ENCODE measurements around the gene ANKHD1. TPM values are rescaled to one million over a fixed set of nuclear protein-coding genes. Genes with fewer than 3 reads are reported as not detected.

Gene ANKHD1
- total RNA-seq, 1 experiment from 2014 or later, result 47.9 TPM

- in situ Hi-C loops (cut with HindIII; ENCODE audit: low sequenced_read_pairs), result no loop called here
- DNase-seq (ENCODE audit: low spot score), result no peak
These were observed 152.8 kb downstream of the ANKHD1 start for GRCh38 chr5:140554454-140554853.

GRCh38 chr5:140555747-140556312 is 154.2 kb downstream of the ANKHD1 start:
- DNase-seq (ENCODE audit: low spot score), result no peak
- in situ Hi-C loops (cut with HindIII; ENCODE audit: low sequenced_read_pairs), result no loop called here

GRCh38 chr5:140556438-140556837 is 154.8 kb downstream of the ANKHD1 start:
- in situ Hi-C loops (cut with HindIII; ENCODE audit: low sequenced_read_pairs), result no loop called here
- no peak for DNase-seq (ENCODE audit: low spot score)

DNA sequence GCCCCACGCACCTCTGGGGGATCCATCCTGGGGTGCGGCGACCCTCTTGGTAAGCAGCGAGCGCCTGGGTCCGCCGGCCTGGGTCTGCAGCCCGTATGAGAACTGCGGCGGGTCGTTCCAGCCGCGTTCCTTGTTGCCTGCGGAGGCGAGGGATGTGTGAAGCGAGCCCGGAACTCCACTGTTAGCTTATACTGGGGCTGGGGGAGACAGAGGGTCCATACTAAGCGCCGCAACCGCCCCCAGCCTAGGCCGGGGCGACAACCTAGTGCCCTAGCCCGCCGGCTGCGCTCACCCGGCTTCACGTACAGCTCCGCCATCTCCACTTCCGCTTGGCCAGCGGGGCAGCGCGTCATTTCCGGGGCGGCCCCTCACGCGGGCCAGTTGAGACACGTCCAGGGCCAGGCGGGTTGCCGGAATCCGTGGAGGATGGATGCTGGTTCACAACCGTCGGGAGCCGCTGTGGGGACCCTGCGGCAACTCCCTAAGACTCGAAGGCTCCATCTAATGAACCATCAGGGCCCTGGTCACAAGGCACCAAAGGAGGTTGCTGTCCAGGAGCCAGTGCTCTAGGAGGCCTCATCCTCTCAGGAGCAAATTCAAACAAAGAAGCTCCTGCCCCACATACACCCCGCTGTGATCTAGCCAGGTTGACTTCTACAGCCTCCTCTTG is 155.6 kb downstream of the ANKHD1 start, which contains the start of gene SRA1:
Gene SRA1, minus strand, starts transcription at position 338 of the 670 bp plus-strand sequence. Its CDS starts 21 bp downstream, at position 317.
- peak; percentile 92 for DNase-seq (ENCODE audit: low spot score)
- in situ Hi-C loops (cut with HindIII; ENCODE audit: low sequenced_read_pairs), result no loop called here

- in situ Hi-C loops (cut with HindIII; ENCODE audit: low sequenced_read_pairs), result no loop called here
- DNase-seq (ENCODE audit: low spot score), result no peak
These were observed 156.3 kb downstream of the ANKHD1 start for GRCh38 chr5:140557965-140558364.

DNA sequence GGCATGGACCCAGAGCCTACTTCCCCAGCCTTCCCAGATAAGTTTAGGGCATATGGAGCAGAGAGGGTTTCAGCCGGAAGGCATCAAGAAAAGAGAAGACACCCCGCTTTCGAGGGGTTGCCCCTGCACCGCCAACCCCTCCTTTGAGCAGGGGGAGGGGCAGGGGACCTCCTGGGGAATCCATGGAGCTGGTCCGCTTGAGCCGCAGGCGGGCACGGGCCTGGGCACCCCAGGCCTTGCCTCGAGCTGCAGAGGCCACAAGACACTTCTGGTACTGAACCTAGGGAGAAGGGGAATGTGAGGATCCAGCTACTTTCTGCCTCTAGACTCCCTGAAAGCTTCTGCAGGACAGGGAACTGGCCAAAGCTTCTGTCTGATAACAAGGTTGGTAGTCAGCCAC is 156.9 kb downstream of the ANKHD1 start:
- in situ Hi-C loops (cut with HindIII; ENCODE audit: low sequenced_read_pairs), result no loop called here
- no peak for DNase-seq (ENCODE audit: low spot score)

- no peak for DNase-seq (ENCODE audit: low spot score)
- in situ Hi-C loops (cut with HindIII; ENCODE audit: low sequenced_read_pairs), result no loop called here
These were observed 158.6 kb downstream of the ANKHD1 start for GRCh38 chr5:140560227-140560626.

GRCh38 chr5:140561753-140562523 is 160.3 kb downstream of the ANKHD1 start:
- in situ Hi-C loops (cut with HindIII; ENCODE audit: low sequenced_read_pairs), result no loop called here
- DNase-seq (ENCODE audit: low spot score), result no peak

- peak; percentile 55 for DNase-seq (ENCODE audit: low spot score)
- in situ Hi-C loops (cut with HindIII; ENCODE audit: low sequenced_read_pairs), result no loop called here
These were observed 162.0 kb downstream of the ANKHD1 start for GRCh38 chr5:140563596-140563995.

- peak; percentile 99 for DNase-seq (ENCODE audit: low spot score)
- in situ Hi-C loops (cut with HindIII; ENCODE audit: low sequenced_read_pairs), result no loop called here
These were observed 162.8 kb downstream of the ANKHD1 start, which contains the start of the genes APBB3 and SLC35A4 for GRCh38 chr5:140564196-140565023. APBB3 (minus strand) TSS chr5:140564598; CDS start chr5:140564245, 353 bp downstream. SLC35A4 (plus strand) TSS chr5:140564828; CDS start chr5:140567170, 2,342 bp downstream.

DNA sequence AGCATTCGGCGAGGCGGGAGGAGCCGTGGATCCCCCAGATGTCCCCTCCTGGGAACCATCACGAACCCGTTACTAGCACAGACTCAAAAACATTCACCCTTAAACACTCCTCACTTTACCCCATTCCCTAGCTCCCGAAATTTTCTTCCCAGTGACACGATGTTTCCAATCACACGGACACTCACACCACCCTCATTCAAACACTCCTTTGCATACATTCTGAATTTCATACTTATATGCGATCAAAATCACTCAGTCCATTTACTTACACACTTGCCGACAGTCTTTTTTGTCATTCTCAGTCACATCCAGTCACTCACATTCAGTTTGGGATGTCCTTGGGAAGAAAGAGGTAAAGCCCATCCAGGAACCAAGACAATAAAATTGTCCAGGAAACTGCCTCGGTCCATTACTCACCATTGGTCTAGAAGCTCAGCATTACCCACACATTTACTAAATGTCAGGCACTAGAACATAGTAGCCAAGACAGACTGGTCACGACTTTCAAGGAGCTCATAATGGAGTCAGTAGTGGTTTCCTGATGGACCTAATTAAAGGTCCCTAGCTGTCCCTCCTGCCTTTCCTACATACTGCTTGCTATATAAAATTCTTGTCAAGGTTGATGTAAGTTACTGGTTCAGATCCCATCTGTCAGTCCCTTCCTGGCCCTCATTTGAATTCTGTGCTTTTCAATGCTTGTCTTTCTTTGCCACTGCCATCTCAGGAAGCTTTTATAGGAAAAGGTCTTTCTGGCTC is 163.6 kb downstream of the ANKHD1 start:
- no peak for DNase-seq (ENCODE audit: low spot score)
- in situ Hi-C loops (cut with HindIII; ENCODE audit: low sequenced_read_pairs), result no loop called here

GRCh38 chr5:140565780-140566095 is 164.1 kb downstream of the ANKHD1 start:
- DNase-seq (ENCODE audit: low spot score), result no peak
- in situ Hi-C loops (cut with HindIII; ENCODE audit: low sequenced_read_pairs), result no loop called here

- no peak for DNase-seq (ENCODE audit: low spot score)
- in situ Hi-C loops (cut with HindIII; ENCODE audit: low sequenced_read_pairs), result no loop called here
These were observed 165.0 kb downstream of the ANKHD1 start for GRCh38 chr5:140566665-140567064.

- in situ Hi-C loops (cut with HindIII; ENCODE audit: low sequenced_read_pairs), result no loop called here
- no peak for DNase-seq (ENCODE audit: low spot score)
These were observed 165.6 kb downstream of the ANKHD1 start for GRCh38 chr5:140567136-140567818.

DNA sequence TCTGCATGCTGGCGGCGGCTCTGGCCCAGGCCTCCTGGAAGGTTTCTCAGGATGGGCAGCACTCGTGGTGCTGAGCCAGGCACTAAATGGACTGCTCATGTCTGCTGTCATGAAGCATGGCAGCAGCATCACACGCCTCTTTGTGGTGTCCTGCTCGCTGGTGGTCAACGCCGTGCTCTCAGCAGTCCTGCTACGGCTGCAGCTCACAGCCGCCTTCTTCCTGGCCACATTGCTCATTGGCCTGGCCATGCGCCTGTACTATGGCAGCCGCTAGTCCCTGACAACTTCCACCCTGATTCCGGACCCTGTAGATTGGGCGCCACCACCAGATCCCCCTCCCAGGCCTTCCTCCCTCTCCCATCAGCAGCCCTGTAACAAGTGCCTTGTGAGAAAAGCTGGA is 166.2 kb downstream of the ANKHD1 start:
- no peak for DNase-seq (ENCODE audit: low spot score)
- in situ Hi-C loops (cut with HindIII; ENCODE audit: low sequenced_read_pairs), result no loop called here

DNA sequence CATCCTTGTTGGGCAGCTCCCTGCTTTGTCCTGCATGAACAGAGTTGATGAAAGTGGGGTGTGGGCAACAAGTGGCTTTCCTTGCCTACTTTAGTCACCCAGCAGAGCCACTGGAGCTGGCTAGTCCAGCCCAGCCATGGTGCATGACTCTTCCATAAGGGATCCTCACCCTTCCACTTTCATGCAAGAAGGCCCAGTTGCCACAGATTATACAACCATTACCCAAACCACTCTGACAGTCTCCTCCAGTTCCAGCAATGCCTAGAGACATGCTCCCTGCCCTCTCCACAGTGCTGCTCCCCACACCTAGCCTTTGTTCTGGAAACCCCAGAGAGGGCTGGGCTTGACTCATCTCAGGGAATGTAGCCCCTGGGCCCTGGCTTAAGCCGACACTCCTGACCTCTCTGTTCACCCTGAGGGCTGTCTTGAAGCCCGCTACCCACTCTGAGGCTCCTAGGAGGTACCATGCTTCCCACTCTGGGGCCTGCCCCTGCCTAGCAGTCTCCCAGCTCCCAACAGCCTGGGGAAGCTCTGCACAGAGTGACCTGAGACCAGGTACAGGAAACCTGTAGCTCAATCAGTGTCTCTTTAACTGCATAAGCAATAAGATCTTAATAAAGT is 166.9 kb downstream of the ANKHD1 start:
- DNase-seq (ENCODE audit: low spot score), result no peak
- in situ Hi-C loops (cut with HindIII; ENCODE audit: low sequenced_read_pairs), result no loop called here

DNA sequence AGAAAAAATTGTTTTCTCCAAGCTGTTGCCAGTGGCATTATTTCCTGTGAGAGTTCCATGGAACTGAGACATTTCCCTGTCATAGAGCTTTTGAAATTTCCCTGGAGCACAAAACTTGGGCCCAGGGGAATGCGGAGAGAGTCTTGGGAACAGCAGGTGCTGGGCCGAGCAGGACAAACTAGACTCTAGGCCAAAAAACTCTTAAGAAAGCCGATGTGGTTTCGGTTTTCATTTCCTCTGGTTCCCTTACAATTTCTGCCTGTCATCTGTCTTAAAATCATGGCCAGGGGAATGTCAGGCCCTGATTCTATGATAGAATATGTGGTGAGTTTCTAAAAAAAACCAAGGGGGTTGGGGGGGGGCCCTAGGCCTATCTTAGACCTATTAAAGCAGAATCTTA is 167.6 kb downstream of the ANKHD1 start:
- in situ Hi-C loops (cut with HindIII; ENCODE audit: low sequenced_read_pairs), result no loop called here
- no peak for DNase-seq (ENCODE audit: low spot score)

DNA sequence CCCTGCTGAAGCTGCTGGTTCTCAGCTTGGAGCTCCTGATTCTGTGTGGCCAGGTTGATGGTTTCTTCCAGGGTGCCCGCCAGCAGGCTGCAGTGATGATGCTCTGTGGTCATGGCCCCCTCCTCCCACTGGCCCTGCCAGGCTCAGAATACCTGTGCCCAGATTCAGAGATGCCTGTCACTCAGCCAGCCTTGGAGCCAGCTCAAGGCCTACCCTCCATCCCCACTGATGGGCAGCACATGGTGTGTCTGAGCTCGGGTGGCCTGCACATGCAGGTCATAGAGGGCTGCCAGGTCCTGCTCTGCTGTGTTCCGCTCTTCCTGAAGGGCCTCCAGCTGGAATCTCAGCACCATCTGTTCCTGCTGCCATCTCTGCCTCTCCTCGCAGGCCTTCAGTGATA is 168.4 kb downstream of the ANKHD1 start:
- in situ Hi-C loops (cut with HindIII; ENCODE audit: low sequenced_read_pairs), result no loop called here
- DNase-seq (ENCODE audit: low spot score), result peak; percentile 95

Data from G401 (cell line).